ENCODE data around the gene DCAF4L1. TPM values are rescaled to one million over a fixed set of nuclear protein-coding genes. Genes with fewer than 3 reads are reported as not detected.

The DCAF4L1 gene
- total RNA-seq, 6 donors from 2014 or later = under 0.01 to 1.4 (median 0.29) TPM

DNA sequence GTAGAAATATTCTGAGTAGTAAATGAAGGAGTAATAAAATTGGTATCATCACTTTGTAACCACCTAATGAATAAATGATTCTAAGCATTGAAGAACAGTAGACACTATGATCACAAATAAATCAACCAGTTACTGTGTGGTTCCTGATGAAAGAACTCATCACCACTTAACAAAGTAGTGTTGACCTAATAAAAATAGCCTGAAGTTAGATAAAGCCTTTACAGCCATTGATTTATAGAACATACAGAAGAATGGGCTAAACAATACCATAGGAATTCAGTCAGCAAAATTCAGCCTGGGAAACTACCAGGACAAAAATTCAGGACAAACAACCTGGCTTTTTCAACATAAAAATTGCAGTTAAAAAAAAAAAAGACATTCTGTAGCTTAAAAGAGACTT, 17.8 kb downstream of the DCAF4L1 start:
- peaks cover 0 to 7% (median 3%) of the 10 kb centered on the region in 4 donors for H3K36me3 ChIP-seq
- no peak for DNase-seq
- TF ChIP-seq POLR2AphosphoS5 (IDR thresholded peaks at IDR 0.05) = no peak
- TF ChIP-seq POLR2A (IDR thresholded peaks at IDR 0.05) = no peak
- TF ChIP-seq EP300 (IDR thresholded peaks at IDR 0.05) = no peak
- TF ChIP-seq, protein P1, sequence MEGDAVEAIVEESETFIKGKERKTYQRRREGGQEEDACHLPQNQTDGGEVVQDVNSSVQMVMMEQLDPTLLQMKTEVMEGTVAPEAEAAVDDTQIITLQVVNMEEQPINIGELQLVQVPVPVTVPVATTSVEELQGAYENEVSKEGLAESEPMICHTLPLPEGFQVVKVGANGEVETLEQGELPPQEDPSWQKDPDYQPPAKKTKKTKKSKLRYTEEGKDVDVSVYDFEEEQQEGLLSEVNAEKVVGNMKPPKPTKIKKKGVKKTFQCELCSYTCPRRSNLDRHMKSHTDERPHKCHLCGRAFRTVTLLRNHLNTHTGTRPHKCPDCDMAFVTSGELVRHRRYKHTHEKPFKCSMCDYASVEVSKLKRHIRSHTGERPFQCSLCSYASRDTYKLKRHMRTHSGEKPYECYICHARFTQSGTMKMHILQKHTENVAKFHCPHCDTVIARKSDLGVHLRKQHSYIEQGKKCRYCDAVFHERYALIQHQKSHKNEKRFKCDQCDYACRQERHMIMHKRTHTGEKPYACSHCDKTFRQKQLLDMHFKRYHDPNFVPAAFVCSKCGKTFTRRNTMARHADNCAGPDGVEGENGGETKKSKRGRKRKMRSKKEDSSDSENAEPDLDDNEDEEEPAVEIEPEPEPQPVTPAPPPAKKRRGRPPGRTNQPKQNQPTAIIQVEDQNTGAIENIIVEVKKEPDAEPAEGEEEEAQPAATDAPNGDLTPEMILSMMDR (IDR thresholded peaks at IDR 0.05) = no peak

DNA sequence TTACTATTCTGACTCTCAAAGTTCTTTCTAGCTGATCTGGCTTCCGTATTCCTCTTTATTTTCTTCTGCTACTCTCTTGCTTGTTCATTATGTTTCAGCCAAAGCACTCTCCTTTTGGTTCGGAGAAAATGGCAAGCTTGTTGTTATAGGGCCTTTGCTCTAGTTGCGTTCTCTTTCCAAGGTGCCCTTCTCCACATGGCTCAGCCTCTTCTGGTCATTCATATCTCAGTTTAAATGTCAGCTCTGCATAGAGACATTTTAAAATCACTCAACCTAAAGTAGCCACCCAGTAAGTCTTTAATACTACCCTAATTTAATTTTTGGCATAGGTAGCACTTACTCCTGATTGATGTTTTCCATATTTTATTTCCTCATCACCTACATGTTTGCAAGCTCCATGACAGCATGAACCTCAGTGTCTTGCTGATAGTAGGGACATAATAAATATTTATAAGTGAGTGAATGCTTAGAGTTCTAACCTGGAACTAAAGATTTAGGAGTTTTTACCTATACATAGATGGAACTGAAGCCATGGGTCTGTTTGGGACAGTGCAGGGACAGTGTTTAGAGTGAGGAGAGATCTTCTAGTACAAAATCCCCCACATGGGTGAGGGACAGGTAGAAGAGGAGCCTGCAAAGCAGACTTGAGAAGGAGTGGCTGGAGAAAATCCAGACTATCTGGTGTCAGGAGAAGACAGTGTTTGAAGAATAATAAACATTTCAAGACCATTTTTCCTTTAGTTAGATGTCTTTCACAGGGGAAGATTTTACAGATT, 26.6 kb downstream of the DCAF4L1 start:
- Histone ChIP-seq H3K9me3 (no peaks in the 10 kb centered on the region), H3K27me3 (no peaks in the 10 kb centered on the region), H3K27ac (no peak overlapping the region), H3K36me3 (peaks cover 0 to 6% (median 0%) of the 10 kb centered on the region in 4 donors), H3K4me3 (no peak overlapping the region), H3K4me1 (no peaks in the 10 kb centered on the region)
- 92 to 96% methylated on average over 3 of the region's 3 CpGs for WGBS, 2 donors
- no peak for ATAC-seq (ENCODE audit: low FRiP score in 2 of 2)
- DNase-seq = no peak
- no peak for TF ChIP-seq POLR2A (IDR thresholded peaks at IDR 0.05)

More for the DNA sequence above, 17.8 kb downstream of the DCAF4L1 start:
- Histone ChIP-seq H3K4me1 (no peaks in the 10 kb centered on the region), H3K4me3 (no peak overlapping the region), H3K27ac (no peak overlapping the region), H3K9me3 (no peaks in the 10 kb centered on the region), H3K27me3 (no peaks in the 10 kb centered on the region)
- ATAC-seq (ENCODE audit: low FRiP score in 2 of 2) = no peak

DNA sequence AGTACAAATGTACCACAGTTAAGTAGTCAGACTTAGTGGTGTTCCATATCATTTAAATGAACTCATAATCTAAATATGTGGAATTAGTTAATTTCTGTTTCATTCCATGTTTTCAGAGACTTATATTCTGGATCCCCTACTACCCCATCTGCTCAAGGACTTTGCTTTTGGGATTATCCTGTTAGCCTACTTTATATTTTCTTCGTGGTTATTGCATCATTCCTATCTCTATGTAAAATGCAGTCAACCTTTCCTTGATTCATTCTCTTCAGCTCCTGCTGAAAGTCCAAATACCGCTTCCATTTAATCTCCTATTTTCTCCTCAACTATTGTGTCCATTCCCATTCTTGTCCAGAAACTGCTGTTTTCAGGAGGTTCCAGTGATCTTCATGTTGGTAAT, 33.9 kb downstream of the DCAF4L1 start:
- no peak for TF ChIP-seq EP300 (IDR thresholded peaks at IDR 0.05)
- TF ChIP-seq POLR2AphosphoS5 (IDR thresholded peaks at IDR 0.05) = no peak
- TF ChIP-seq POLR2A (IDR thresholded peaks at IDR 0.05) = no peak
- TF ChIP-seq, protein P1 (IDR thresholded peaks at IDR 0.05) = no peak
- 83 to 94% methylated on average over 2 of the region's 2 CpGs for WGBS, 2 donors

DNA sequence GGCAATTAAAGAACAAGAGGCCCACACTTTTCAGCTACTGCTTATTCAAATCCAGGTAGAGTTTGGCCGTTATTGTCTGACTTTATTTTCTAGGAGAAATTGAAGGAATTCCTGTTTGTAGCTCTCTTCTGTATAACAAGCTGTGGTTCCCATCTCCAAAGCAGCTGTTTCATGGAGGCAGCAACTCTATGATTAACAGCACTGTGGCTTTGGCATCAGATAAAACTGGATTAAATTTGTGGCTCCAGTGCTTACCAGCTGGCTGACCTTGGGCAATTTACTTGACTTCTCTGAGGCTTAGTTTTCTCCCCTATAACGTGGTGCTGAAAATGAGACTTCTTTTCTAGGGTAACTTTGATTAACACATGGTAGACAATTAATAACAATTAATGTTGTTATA, 36.9 kb downstream of the DCAF4L1 start:
- H3K4me1 ChIP-seq = peaks cover 0 to 5% (median 0%) of the 10 kb centered on the region in 4 donors
- WGBS, 2 donors = 80 to 93% methylated on average over 2 of the region's 2 CpGs
- no peaks in the 10 kb centered on the region for H3K27me3 ChIP-seq
- ATAC-seq (ENCODE audit: low FRiP score in 2 of 2) (no peak), DNase-seq (no peak)
- no peak overlapping the region for H3K4me3 ChIP-seq
- H3K9me3 ChIP-seq = no peaks in the 10 kb centered on the region
- no peak for TF ChIP-seq EP300 (IDR thresholded peaks at IDR 0.05)
- no peak for TF ChIP-seq POLR2A (IDR thresholded peaks at IDR 0.05)
- no peak for TF ChIP-seq POLR2AphosphoS5 (IDR thresholded peaks at IDR 0.05)
- TF ChIP-seq, protein P1 (IDR thresholded peaks at IDR 0.05) = no peak
- H3K27ac ChIP-seq = no peak overlapping the region
- peaks cover 3 to 36% (median 11%) of the 10 kb centered on the region in 4 donors for H3K36me3 ChIP-seq

More for the DNA sequence above, 33.9 kb downstream of the DCAF4L1 start:
- ATAC-seq (ENCODE audit: low FRiP score in 2 of 2) (no peak), DNase-seq (no peak)
- Histone ChIP-seq H3K36me3 (peaks cover 0 to 15% (median 0%) of the 10 kb centered on the region in 4 donors), H3K4me1 (peaks cover 0 to 5% (median 0%) of the 10 kb centered on the region in 4 donors), H3K27ac (no peak overlapping the region), H3K27me3 (no peaks in the 10 kb centered on the region), H3K9me3 (no peaks in the 10 kb centered on the region), H3K4me3 (no peak overlapping the region)

Other genes starting within 250 kb of the DCAF4L1 start
- not detected for gene PHOX2B, start 233.0 kb upstream of the DCAF4L1 start, total RNA-seq
- 10 to 100 TPM; 14.7 to 68.9 (median 46.9) TPM for gene TMEM33, start 46.3 kb upstream of the DCAF4L1 start, total RNA-seq
- gene SLC30A9, start 8.8 kb downstream of the DCAF4L1 start, total RNA-seq = 10 to 100 TPM; 21.6 to 66.9 (median 45.1) TPM
- gene BEND4, start 170.9 kb downstream of the DCAF4L1 start, total RNA-seq = 1 to 10 TPM in 1 of 6 donors, under 1 TPM in 5; under 0.01 to 1.1 (median 0.62) TPM